UCSD-AML1 (cell line): ENCODE measurements around the gene TPD52L2.
A peak's percentile ranks its signal among the peaks of the same experiment; 100 is the strongest.
"Not testable (repeated sequence)": the region's sequence is repeated elsewhere in the genome, so short reads cannot be mapped to it uniquely, and the experiment has no call there.

Experiments
- DNase-seq: peaks from one replicate; lab custom pipeline; 2025; ENCODE audit not compliant: unreplicated experiment; lab: John Stamatoyannopoulos, UW

Gene TPD52L2

DNA sequence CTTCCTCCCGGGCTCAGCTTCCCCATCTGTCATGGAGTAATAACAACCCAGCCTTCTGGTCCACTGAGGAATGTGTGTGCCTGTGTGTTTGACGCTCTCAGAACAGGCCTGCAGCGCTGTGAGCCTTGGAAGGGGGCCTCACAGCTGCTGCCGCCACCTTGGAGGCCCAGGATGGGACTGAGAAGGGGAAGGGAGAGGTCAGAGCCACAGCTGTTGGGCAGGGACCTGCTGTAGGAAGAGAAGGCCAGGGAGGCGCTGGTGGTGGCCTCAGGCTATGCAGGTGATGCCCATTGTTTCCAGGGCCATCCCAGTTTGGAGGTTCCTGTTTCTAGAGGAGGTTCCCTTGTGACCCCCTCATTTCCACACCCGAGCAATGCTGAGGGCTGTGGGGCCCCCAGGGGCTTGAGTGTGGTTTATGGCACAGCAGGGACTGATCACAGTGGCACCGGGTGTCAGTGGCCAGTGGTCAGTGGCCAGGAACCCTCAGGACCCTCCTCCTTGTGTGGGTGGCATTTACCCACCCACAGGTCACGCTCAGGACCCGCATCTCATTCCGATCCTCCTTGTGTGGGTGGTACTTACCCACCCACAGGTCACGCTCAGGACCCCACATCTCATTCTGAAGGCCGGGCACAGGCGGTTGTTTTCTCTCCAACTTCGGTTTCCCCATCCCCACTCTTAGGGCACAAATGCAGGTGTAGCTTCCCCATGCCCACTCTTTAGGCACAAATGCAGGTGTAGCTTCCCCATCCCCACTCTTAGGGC is 14.0 kb downstream of the TPD52L2 start:
- DNase-seq, result no peak

DNA sequence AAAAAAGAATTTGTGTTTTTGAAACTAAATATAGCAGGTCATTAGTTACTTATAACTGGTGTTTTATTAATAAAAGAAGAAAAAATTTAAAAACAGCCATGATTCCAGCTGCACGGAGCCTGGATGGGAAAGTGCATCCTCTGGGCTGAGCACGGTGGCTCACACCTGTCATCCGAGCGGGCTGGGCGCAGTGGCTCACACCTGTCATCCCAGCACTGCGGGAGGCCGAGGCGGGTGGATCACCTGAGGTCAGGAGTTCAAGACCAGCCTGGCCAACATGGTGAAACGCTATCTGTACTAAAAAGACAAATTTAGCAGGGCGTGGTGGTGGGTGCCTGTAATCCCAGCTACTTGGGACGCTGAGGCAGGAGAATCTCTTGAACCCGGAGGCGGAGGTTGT is 15.8 kb downstream of the TPD52L2 start:
- not testable (repeated sequence) for DNase-seq

- no peak for DNase-seq
Measured at GRCh38 chr20:63881451-63882226, 16.6 kb downstream of the TPD52L2 start.

DNA sequence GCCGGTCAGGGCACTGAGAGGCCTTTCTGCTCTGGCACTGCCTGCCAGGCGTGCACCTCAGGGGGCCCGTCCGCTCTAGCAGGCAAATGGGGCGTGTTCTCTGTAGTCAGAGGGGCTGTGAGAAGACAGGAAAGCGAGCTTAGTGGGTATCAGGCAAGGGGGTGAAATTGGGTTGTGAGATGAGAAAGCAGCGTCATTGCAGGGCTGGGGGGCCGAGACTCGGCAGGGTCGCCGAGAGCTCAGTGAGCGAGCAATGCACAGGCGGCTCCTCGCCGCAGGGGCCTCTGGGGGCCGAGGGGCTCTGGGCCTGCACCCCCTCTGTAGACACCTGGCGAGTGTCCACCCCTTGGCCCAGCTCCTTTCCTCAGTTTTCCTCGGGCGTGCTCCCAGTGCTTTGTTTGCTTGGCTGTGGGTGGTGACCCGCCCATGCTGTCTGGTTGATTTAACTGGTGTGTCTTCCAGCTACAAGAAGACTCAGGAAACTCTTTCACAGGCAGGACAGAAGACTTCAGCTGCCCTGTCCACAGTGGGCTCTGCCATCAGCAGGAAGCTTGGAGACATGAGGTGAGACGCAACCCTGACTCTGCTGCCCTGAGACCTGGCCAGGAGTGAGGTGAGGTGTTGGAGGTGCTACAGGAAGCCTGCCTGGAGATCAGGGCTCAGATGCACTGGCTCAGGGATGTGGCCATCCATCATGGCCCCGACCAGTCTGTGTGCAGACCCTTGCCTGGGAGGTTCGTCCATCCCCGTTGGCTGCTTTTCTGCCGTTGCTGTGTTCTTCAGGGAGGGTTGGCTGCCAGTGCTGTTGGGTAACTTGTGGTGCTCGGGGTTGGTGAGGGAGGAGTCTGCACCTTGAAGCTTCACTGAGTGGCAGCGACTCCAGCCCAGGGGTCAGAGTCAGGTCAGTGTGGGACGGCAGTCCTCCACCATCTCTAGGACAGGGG is 17.5 kb downstream of the TPD52L2 start:
- no peak for DNase-seq

- DNase-seq, result no peak
Measured at GRCh38 chr20:63883201-63883593, 18.1 kb downstream of the TPD52L2 start.

- no peak for DNase-seq
Measured at GRCh38 chr20:63884506-63885263, 19.6 kb downstream of the TPD52L2 start.

- DNase-seq, result no peak
Measured at GRCh38 chr20:63885264-63886053, 20.4 kb downstream of the TPD52L2 start.

- DNase-seq, result no peak
Measured at GRCh38 chr20:63886054-63886419, 21.0 kb downstream of the TPD52L2 start.

DNA sequence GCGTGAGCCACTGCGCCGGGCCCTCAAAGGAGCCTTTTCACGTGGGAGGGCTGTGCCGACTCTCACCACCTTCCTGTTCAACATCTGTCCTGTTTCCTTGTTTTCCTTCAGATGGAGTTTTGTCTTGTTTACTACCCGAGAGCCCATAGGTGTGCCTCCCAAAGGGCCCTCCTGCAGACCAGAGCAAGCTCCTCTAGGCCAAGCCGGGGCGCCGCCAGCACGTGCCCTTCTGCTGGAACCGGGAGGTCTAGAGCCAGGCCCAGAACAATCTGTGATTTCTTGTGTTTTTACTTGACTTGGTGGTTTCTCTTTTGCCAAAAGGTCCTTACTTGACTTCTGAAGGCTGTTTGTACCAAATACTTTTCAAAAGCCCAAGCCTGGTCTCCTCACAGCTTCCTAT is 21.9 kb downstream of the TPD52L2 start:
- no peak for DNase-seq

DNA sequence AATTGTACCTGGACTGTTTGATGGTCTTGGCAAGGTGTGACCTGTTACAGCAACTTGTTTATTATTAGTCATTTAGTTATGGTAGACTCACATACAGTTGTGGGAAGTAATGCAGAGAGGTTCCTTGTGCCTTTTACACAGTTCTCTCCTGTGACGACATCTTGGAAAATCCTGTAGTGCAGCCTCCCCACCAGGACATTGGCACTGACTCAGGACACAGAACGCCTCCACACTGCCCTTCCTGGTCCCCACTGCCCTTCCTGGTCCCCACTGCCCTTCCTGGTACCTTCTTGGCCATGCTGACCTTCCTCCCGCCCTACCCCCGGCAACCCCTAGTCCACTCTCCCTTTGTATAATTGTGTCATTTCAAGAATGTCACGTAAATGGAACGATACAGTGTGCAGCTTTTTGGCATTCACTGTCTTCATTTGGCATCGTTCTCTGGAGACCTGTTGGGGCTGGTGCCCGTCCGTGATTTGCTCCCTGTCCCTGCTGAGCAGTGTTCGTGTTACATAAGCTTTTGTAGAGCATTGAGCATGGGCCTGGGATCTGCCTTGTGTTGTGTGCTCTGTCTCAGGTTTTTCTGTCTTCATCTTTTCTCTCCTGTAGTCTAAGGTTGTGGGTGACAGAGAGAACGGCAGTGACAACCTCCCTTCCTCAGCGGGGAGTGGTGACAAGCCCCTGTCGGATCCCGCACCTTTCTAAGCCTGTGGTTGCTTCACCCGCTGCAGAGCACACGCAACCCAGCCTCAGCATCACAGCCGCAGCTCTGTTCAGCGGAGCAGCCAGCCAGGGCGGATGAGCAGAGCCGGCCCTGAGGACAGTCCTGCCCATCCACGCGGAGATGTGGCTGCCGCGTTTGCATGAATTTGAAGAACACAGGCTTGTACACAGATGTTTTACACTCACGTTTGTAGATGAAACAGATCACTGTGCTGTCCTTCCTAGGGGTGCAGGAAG is 24.5 kb downstream of the TPD52L2 start:
- no peak for DNase-seq

GRCh38 chr20:63890201-63890576 is 25.1 kb downstream of the TPD52L2 start:
- no peak for DNase-seq

GRCh38 chr20:63890616-63891015 is 25.5 kb downstream of the TPD52L2 start:
- DNase-seq, result no peak

GRCh38 chr20:63891061-63892002 is 26.3 kb downstream of the TPD52L2 start:
- peak; percentile 17 for DNase-seq

DNA sequence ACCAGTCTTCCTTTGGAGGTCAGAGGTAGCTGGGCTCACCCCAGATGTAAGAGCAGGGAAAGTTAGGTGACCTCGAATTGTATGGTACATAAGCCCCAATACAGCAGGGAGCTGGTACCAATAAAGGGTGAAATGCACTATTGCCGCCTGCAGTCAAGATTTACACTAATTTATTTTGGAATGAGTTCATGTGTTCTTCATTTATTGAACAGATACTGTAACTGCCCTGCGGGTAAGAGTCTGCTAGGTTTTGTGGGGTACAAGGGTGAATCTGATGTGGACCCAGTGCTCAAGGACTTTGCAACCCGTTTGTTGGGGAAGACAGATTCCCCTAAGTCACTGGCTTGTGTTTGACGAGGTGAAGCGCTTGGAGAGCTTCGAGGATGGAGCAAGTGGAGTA is 27.3 kb downstream of the TPD52L2 start:
- DNase-seq, result no peak

- DNase-seq, result no peak
Measured at GRCh38 chr20:63893999-63894357, 28.9 kb downstream of the TPD52L2 start.

- DNase-seq, result peak; percentile 96
Measured at GRCh38 chr20:63894358-63895201, 29.5 kb downstream of the TPD52L2 start, which contains the start of gene DNAJC5. Gene DNAJC5, plus strand, starts transcription at chr20:63895126. Its CDS starts 33,220 bp downstream, at chr20:63928346.
